ENCODE results near the gene DEPDC5.

GRCh38 chr22:31935961-31936635, 182.3 kb downstream of the DEPDC5 start:
- TF ChIP-seq CTCF (IDR thresholded peaks at IDR 0.05) (no peak), POLR2A (IDR thresholded peaks at IDR 0.05) (no peak), POLR2AphosphoS5 (IDR thresholded peaks at IDR 0.05) (no peak)

Data from sigmoid colon (tissue), 4 donors.